ENCODE data around the gene GALR3. TPM values are rescaled to one million over a fixed set of nuclear protein-coding genes. Genes with fewer than 3 reads are reported as not detected.

GALR3 gene
- total RNA-seq, 4 donors from 2014 or later: not detected

MicroRNA genes within 50 kb of the gene (microRNA counts, 767-probe panel; counts per million panel counts)
- 0 counts per million in 2 donors for microRNA hsa-miR-658
- microRNA hsa-miR-659-3p: 0 counts per million in 2 donors

Small RNAs within 50 kb of the gene (microRNA-seq; reads per million reads assigned to microRNA genes)
- gene MIR659 (ENCODE audit: borderline microRNAs expressed, borderline replicate concordance): not detected

Small RNAs within 50 kb of the gene (small RNA-seq; reads per million reads assigned to genes)
- not detected for gene MIR659

Other genes with a start within 250 kb of the GALR3 start
- gene LGALS2, start 243.3 kb upstream of the GALR3 start, total RNA-seq: not detected
- gene GGA1, start 214.5 kb upstream of the GALR3 start, total RNA-seq: 10 to 100 TPM; 16.7 to 78.0 (median 35.3) TPM
- 10 to 100 TPM in 3 of 4 donors, 1 to 10 TPM in 1; 7.4 to 26.2 (median 14.2) TPM for gene SH3BP1, start 183.7 kb upstream of the GALR3 start, total RNA-seq
- 10 to 100 TPM in 1 of 4 donors, 1 to 10 TPM in 2, under 1 TPM in 1; 0.88 to 10.7 (median 3.7) TPM for gene PDXP, start 164.7 kb upstream of the GALR3 start, total RNA-seq
- gene LGALS1, start 147.7 kb upstream of the GALR3 start, total RNA-seq: 1,000 to 10,000 TPM; 1,421 to 3,100 (median 2,146) TPM
- gene NOL12, start 137.0 kb upstream of the GALR3 start, total RNA-seq: 10 to 100 TPM; 11.8 to 74.3 (median 20.9) TPM
- 100 to 1,000 TPM in 3 of 4 donors, 10 to 100 TPM in 1; 56.2 to 177 (median 127) TPM for gene TRIOBP, start 126.3 kb upstream of the GALR3 start, total RNA-seq
- 10 to 100 TPM in 3 of 4 donors, 1 to 10 TPM in 1; 3.8 to 53.8 (median 14.9) TPM for gene GCAT, start 15.4 kb upstream of the GALR3 start, total RNA-seq
- gene ANKRD54, start 21.0 kb downstream of the GALR3 start, total RNA-seq: 10 to 100 TPM in 3 of 4 donors, 1 to 10 TPM in 1; 8.5 to 37.7 (median 20.5) TPM
- 100 to 1,000 TPM; 290 to 559 (median 413) TPM for gene EIF3L, start 26.0 kb downstream of the GALR3 start, total RNA-seq
- gene MICALL1, start 82.9 kb downstream of the GALR3 start, total RNA-seq: 10 to 100 TPM in 3 of 4 donors, 1 to 10 TPM in 1; 7.4 to 96.6 (median 46.6) TPM
- under 1 TPM in 2 of 4 donors, not detected in 2; 0.40 to 0.76 TPM for gene C22orf23, start 130.2 kb downstream of the GALR3 start, total RNA-seq
- gene POLR2F, start 130.3 kb downstream of the GALR3 start, total RNA-seq: 10 to 100 TPM; 31.5 to 63.8 (median 43.3) TPM
- 1 to 10 TPM in 2 of 4 donors, not detected in 2; 2.3 to 3.8 TPM for gene SOX10, start 161.2 kb downstream of the GALR3 start, total RNA-seq
- gene PICK1, start 234.0 kb downstream of the GALR3 start, total RNA-seq: 10 to 100 TPM in 3 of 4 donors, 1 to 10 TPM in 1; 2.9 to 38.7 (median 29.2) TPM

Data from uterus (tissue), 4 donors.